ENCODE measurements around the gene THRAP3.
"Not testable (repeated sequence)": the region's sequence is repeated elsewhere in the genome, so short reads cannot be mapped to it uniquely, and the experiment has no call there.

THRAP3 gene

DNA sequence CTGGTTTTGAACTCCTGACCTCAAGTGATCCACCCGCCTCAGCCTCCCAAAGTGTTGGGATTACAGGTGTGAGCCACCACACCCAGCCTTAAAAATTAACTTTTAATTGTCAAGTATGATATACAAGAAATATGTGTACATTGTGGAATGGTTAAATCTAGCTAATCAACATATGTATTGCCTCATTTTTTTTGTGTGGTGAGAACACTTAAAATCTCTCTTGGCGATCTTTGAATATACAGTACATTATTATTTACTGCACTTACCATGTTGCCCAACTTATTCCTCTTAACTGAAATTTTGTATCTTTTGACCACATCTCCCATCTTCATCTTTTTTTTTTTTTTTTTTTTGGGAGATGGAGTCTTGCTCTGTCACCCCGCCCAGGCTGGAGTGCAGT lies 23.3 kb downstream of the THRAP3 start:
- DNase-seq, result no peak

DNA sequence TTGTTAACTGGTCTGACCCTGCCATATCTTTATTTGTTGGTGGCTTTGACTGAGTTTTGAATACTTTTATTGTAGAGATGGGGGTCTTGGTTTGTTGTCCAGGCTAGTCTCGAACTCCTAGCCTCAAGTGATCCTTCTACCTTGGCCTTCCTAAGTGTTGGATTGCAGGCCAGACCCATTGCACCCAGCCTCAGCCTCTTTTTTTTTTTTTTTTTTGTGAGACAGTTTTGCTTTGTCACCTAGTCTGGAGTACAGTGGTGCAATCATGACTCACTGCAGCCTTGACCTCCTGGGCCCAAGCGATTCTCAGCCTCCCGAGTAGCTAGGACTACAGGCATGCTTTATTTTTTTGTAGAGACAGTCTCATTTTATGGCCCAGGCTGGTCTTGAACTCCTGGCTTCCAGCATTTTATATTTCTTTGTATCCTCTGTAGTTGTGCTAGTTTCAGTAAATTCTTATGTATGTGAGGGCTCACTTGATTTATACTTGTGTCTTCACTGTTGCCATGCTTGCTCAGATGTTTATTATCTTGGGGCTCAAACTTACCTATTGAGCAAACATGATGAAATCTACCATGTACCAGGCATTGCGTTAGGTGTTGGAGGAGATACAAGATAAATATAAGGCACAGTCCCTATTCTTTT lies 24.1 kb downstream of the THRAP3 start:
- peak in 2 of 51 donors; percentile 4 to 9 for DNase-seq

DNA sequence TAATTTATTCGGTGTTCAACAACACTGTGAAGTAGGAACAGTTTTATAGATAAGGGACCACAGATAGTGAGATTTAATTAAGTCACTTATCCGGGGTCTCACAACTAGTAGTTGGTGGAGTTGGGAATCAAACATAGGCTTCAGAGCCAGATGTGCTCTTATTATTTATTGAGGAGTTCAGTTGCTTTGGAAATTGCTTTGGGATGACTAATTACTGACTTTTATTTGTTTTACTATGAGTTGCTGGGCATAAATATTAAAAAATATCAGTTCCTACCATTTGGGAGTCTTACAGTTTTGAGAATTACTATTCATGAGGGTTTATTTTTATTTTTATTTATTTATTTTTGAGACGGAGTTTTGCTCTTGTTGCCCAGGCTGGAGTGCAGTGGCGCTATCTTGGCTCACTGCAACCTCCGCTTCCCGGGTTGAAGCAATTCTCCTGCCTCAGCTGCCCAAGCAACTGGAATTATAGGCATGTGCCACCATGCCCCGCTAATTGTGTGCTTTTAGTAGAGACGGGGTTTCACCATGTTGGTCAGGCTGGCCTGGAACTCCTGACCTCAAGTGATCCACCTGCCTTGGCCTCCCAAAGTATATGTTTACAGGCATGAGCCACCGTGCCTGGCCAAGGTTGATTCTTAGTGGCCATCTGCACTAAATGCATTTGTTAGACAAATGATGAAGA lies 27.7 kb downstream of the THRAP3 start:
- DNase-seq, result no peak

DNA sequence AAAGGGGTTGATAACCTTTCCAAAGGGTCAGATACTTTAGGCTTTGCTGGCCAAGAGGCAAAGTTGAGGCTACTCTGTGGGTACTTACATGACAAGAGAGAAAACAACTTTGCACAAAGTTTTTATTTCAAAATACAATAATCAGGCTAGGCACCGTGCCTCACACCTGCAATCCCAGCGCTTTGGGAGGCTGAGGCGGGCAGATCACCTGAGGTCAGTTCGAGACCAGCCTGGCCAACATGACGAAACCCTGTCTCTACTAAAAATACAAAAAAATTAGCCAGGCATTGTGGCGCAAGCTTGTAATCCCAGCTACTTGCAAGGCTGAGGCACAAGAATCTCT lies 28.2 kb downstream of the THRAP3 start:
- DNase-seq, result not testable (repeated sequence)

DNA sequence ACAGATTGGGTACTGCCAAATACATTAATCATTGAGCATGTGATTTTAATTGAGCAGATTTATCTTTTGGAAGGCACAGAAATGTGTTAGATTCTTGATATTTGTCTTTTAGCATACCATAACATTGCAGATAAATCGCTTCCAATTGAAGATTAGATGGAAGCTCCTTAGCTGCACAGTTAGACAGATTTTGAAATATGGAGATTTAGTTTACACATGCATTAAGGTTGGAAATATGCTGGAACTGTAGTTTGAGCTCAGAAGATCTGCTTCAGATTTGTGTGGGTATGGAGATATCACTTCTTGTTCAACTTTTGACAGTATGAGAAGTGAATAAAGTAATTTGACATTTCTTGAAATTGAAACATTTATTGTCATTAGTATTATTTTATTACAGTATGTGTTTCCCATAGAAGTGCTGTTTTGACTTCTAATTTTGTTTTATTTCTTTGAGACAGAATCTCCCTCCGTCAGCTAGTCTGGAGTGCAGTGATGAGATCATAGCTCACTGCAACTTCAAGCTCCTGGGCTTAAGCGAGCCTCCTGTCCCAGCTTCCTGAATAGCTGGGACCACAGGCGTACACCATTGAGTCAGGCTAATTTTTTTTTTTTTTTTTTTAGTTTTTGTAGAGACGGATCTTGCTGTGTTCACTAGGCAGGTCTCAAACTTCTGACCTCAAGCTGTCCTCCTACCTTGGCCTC lies 29.1 kb downstream of the THRAP3 start:
- DNase-seq, result no peak

DNA sequence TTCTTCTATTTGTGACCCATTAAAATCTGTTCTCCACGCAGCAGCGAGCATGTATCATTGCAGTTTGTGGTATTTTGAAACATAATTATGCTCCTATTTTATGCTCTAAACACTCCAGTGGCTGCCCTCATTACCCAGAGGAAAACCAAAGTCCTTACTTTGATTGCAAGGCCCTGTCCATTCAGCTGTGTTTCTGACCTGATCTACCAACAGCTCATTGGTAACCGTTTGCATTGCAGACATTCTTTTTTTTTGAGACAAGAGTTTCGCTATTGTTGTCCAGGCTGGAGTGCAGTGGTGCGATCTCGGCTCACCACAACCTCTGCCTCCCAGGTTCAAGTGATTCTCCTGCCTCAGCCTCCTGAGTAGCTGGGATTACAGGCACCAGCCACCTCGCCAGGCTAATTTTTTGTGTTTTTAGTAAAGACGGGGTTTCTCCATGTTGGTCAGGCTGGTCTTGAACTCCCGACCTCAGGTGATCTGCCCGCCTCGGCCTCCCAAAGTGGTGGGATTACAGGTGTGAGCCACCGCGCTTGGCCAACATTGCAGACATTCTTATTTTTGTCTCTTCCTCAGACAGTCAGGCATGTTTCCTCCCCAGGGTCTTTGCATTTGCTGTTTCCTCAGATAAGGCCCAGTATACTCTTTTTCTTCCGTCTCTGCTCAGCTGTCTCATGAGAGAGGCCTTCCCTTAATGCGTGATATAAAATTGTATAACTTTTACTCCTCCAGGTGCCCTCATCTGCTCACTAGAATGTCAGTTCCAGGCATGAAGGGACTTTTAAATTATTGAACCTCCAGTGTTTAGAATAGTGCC lies 32.5 kb downstream of the THRAP3 start:
- DNase-seq, result no peak

DNA sequence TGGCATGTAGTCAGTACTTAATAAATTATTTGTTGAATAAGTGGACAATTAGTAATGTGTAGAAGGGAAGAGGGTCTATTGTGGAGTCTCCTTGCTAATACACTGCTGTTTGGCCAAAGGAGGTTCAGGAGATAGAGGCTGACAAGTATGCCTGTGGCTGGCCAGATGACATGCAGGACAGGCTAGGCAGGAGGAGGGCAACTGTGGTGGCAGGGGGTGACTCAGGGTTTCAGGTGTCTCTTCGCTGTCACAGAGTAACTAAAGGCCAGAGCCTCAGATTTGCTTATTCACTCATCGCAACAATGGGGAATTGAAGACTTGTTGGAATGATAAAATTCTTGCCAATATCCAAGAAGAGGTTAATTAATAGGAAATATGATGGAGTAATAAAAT lies 33.1 kb downstream of the THRAP3 start:
- no peak for DNase-seq

DNA sequence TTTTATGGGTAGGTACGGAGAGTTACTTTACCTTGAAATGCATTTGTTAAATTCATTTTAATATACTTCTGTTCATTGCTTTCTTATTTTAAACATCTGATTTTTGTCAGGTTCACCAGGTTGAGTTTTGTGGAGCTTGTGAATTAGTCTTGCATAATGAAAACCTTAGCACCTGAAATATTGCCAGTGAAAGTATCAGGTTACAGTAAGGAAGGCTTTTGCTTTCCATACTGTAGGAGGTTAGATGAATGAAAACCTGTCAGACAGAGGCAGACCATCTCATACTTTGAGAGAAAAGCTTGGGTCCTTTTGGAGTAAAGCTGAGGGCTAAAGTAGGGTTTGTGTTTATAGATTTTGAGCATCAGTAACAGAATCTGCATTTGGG lies 34.7 kb downstream of the THRAP3 start:
- no peak for DNase-seq

DNA sequence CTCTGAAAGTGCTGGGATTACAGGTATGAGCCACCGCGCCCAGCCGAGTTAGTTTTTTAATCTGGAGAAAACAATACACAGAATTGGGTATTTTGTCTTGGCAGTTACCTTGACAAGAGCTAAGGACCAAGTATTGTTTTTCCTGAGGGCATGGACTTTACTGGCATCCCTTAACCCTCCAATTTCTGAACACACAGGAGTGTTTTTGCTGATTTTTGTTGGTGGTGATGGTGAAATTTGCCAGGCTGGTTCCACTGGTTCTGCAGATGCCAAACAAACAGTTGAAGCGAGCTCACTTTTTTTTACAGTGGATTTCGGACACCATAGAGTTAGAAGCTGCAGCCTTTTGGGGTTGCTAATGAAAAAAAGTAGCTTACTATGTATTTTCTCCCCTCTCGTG lies 44.7 kb downstream of the THRAP3 start:
- DNase-seq, result no peak

DNA sequence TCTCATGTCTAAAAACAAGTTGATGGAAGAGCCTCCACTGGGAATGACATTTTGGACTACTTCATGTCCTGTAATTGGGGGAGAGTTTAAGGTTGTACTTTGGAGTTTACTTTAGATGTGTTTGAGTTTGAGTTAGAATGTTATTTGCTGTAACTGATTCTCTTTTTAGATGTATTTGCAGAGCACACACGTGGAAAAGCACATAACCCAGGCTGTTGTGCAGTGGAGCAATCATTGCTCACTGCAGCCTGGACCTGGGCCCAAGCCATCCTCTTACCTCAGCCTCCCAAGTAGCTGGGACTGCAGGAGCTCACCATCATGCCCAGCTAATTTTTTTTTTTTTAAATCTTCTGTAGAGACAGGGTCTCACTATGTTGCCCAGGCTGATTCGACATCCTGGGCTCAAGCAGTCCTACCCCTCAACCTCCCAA lies 45.2 kb downstream of the THRAP3 start:
- no peak for DNase-seq

DNA sequence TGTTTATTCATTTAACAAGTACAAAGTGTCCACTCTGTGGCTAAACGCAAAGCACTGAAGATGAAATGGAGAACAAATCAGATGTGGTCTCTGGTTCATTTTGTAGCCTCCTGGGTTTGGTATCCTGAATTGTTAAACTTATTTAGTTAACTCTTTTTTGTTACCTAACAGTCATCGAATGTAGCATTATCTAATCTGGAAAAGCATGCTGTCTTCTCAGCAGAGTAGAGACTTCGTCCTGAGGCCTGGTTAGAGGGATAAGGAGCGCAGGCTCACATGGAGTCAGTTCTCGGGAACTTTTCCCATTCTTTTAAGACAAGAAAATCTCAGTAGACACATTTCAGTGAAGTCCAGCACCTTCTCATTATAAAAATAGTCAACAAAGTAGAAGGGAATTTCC lies 48.8 kb downstream of the THRAP3 start:
- no peak for DNase-seq

DNA sequence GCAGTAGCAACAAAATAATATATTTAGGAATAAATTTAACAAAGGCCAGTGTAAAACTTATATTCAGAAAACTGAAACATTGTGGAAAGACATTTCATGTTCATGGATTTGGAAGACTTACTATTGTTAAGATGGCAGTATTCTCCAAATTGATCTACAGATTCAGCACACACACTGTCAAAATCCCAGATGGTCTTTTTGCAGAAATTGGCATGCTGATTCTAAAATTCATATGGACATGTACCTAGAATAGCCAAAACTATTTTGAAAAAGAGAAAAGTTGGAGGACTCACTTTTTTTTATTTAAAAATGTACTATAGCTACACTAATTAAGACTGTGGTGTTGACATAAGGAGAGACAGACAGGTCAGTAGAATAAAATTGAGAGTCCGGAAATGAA lies 50.0 kb downstream of the THRAP3 start:
- DNase-seq, result no peak

DNA sequence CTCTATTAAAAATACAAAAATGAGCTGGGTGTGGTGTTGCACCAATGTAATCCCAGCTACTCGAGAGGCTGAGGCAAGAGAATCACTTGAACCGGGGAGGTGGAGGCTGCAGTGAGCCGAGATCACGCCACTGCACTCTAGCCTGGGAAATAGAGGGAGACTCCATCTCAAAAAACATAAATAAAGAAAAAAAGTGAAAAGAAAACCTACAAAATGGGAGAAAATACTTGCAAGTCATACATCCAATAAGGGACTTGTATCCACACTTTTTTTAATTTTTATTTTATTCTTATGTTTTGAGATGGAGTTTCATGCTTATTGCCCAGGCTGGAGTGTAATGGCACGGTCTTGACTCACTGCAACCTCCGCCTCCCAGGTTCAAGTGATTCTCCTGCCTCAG lies 52.4 kb downstream of the THRAP3 start:
- no peak for DNase-seq

DNA sequence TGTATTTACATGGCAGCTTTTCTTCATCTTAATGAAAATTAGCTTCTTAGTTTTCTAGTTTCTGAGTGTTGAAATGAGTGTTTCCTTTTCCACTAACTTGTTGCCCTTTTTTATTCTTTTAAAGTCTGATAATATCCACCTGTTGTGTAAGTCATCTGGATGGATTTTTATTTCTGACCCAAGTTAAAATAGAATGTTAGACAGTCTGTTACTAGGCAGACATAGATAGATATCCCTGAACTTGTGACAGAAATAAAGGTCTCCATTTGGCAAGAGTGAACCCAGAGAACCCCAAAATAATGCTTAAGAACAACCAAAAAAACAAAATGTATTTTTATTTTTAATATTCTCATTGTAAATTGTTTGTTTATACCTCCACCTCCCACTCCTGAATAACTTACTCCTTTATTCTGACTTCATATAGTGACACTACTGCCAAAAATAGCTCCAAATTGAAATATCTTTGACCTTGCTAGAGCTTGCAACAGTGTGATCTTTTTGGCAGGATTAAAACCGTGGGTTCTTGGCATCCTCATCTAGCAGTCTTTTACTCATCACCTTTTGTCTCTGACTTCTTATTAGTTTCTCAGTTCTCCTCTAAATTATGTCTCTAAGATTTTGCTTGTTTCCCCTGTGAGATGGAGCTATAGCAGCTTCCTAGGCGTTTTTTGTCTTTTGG lies 55.0 kb downstream of the THRAP3 start:
- DNase-seq, result peak in 1 of 51 donors; percentile 5

DNA sequence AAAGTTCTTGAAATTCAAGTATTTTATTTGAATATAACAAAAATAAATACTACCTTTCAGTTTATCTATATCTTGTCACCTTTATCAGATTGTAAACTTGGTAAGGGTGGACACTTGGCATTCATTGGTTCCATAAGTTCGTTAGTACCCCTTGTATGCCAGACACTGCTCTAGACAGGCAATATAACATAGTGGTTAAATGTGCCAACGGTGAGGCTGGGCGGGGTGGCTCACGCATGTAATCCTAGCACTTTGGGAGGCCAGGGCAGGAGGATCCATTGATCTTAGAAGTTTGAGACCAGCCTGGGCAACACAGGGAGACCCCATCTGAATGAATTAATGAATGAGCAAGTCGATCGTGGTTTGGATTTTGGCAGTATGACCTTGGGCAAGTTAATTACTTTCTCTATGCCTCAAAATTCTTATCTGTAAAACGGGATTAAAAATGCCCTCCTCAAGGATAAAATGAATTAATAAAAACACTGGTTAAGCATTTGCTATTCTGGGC lies 55.6 kb downstream of the THRAP3 start:
- no peak for DNase-seq

DNA sequence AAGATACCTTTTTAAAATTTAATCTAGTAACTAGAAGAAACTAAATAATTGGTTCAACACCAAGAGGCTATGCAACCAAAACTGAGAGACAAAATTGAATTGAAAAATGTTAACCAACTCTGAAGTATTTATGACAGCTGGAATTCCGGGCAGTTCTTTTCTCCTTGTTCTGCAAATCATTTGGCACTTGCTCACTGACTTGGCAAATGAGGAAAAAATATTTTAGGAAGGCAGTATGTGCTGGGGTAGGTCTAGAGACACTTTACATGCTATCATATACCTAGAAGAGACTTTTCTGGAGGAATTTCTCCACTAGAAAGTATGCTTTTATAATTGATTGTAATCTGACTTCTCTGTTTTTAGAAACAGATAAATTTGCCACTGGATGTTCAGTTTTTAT lies 59.8 kb downstream of the THRAP3 start:
- DNase-seq, result no peak

DNA sequence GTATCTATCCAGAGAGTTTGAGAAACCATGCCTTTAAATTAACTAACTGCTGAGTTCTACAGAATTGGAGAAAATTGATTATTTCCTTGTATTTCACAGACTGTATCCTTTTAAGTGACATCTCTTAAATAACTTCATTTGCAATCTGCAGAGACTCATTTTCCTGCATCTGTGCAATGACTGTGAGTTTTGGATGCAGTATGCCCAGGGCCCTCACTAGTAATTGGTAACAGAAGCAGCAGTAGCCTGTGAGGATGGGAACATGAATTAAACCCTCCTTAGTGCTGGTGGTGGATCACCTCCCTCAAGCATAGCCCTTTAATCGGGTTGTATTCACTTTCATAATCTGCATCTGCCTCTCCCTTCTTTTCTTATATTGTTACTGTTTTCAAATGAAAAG lies 60.3 kb downstream of the THRAP3 start:
- DNase-seq, result no peak

DNA sequence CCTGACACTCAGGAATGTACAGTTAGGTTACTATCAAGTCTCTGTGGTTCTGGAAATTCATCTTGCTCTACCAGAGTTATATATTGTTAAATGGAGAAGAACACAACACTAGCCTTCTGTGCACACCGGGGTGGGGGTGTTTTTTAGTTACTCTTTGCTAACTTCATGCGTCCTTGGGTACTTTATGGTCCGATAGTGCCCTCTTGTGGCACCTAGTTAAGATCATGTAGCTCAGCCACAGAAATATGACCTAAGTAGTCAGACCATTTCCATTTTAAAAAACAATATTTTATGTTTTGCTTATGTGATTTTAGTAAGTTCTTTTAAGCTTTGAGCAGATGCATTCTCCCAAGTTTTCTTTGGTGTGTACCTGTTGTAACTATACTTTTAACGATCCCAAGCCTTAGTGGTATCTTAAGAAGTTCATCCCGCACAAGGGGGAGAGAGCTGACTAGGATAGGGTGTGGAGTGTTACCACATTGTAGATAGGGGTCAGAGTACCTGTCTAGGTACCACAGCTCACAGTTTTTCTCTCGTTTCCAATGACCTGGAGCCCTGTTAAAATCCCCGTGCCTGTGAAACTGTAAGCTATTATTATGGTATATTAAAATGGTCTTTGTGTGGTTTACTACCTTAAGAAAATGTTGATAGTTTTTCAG lies 61.3 kb downstream of the THRAP3 start:
- peak in 23 of 51 donors; percentile 6 to 69 (median 44) for DNase-seq

DNA sequence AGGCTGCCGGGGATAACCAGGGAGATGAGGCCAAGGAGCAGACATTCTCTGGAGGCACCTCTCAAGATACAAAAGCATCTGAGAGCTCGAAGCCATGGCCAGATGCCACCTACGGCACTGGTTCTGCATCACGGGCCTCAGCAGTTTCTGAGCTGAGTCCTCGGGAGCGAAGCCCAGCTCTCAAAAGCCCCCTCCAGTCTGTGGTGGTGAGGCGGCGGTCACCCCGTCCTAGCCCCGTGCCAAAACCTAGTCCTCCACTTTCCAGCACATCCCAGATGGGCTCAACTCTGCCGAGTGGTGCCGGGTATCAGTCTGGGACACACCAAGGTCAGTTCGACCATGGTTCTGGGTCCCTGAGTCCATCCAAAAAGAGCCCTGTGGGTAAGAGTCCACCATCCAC lies 62.6 kb downstream of the THRAP3 start:
- DNase-seq, result no peak

DNA sequence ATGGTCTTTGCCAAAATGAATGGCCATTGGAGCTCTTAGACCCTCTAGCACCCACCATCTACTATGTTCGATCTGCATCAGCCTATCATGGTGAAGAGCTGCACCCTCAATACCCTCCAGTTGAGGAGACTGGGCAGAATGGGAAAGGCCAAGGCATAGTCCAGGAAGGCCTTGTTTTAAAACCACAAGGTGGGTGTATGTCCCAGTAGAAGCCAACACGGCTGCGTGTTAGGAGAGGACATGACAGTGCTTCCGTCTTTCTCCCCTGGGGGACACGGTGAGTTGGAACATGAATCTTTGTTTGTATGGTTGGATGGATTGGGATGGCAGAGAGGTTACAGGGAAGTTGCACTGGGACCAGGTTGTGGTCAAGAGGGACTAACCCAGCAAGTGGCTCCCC lies 63.4 kb downstream of the THRAP3 start:
- DNase-seq, result no peak

DNA sequence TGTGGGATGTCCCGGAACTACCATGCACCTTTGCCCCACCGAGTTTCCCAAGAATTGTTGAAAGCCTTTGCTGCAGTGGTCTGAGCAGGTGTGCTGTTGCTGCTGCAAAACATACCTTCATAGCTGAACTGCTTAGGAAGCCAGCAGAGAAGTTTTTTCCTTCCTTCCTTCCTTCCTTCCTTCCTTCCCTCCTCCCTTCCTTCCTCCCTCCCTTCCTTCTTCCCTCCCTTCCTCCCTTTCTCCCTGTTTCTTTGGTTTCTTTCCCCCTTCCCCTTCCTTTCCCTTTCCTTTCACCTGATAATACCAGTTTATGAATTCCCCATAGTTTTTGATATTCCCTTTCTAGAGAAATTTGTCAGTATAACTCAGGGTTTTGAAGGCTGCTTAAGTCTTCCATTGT lies 71.1 kb downstream of the THRAP3 start:
- no peak for DNase-seq
